IgD-negative memory B cell (primary cell): ENCODE data around the gene PCDHGA8. TPM values are rescaled to one million over a fixed set of nuclear protein-coding genes. Genes with fewer than 3 reads are reported as not detected.
"Not testable (repeated sequence)": the region's sequence is repeated elsewhere in the genome, so short reads cannot be mapped to it uniquely, and the experiment has no call there.

ENCODE experiments used
- H3K27ac Mint-ChIP-seq, 3 donors: one replicate each; pipeline ENCODE4 v1.8.0; 2020 to 2022; ENCODE audit warnings: mild to moderate bottlenecking in 3 of 3, mixed read lengths in 3 of 3, moderate library complexity in 1 of 3
- H3K27me3 Mint-ChIP-seq: one replicate; pipeline ENCODE4 v1.8.0; 2021; ENCODE audit warnings: mixed read lengths
- H3K36me3 Mint-ChIP-seq: one replicate; pipeline ENCODE4 v1.8.0; 2020; ENCODE audit warnings: mild to moderate bottlenecking, mixed read lengths
- H3K4me1 Mint-ChIP-seq, 3 donors: one replicate each; pipeline ENCODE4 v1.8.0; 2020 to 2022; ENCODE audit warnings: mixed read lengths in 3 of 3, mild to moderate bottlenecking in 1 of 3
- H3K4me3 Mint-ChIP-seq, 4 donors: one replicate each; pipeline ENCODE4 v1.8.0; 2020 to 2022; ENCODE audit warnings: mild to moderate bottlenecking in 4 of 4, mixed read lengths in 4 of 4, moderate library complexity in 3 of 4
- H3K9me3 Mint-ChIP-seq, 3 donors: one replicate each; pipeline ENCODE4 v1.8.0; 2020 to 2021; ENCODE audit warnings: mixed read lengths in 3 of 3, mild to moderate bottlenecking in 1 of 3
- polyA plus RNA-seq: library from polyadenylated mRNA; unstranded; fragments of 300-500 nt; fragmentation: Illumina TruSeq; gene quantifications from one replicate; pipeline ENCODE4 v1.2.3, GENCODE V29; 2021

PCDHGA8 gene
- polyA plus RNA-seq, 1 donor from 2014 or later: not detected

DNA sequence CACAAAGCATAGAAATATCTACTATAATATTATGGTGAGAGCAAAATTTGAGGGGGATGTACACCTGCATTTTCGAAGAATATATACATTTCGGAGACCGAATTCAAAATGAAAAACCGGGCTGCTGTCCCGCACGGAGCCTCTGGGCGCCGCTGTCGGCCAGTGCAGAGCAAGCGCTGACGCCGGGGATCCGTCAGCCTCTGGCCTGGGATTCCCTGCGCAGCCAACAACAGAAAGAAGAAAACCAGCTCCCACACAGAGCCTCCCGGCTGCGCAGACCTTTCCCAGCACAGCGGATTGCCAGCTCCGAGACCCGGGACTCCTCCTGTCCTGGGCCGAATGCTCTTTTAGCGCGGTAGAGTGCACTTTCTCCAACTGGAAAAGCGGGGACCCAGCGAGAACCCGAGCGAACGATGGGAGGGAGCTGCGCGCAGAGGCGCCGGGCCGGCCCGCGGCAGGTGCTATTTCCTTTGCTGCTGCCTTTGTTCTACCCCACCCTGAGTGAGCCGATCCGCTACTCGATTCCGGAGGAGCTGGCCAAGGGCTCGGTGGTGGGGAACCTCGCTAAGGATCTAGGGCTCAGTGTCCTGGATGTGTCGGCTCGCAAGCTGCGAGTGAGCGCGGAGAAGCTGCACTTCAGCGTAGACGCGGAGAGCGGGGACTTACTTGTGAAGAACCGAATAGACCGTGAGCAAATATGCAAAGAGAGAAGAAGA, 15.5 kb downstream of the PCDHGA8 start, which contains the start of gene PCDHGB6:
Gene PCDHGB6, plus strand, starts transcription at position 232 of the 716 bp plus-strand sequence. Its CDS starts 182 bp downstream, at position 414.
- not testable (repeated sequence) for H3K4me1 Mint-ChIP-seq, H3K36me3 Mint-ChIP-seq
- H3K27me3 Mint-ChIP-seq: peaks cover 55% of the 10 kb centered on the region
- peak within 1 kb of the TSS; percentile 59 to 93 (median 78) for H3K4me3 Mint-ChIP-seq
- peak within 1 kb of the TSS; percentile 73 to 86 (median 76) for H3K27ac Mint-ChIP-seq
- H3K9me3 Mint-ChIP-seq: peaks cover 6 to 33% (median 19%) of the 10 kb centered on the region in 3 donors

DNA sequence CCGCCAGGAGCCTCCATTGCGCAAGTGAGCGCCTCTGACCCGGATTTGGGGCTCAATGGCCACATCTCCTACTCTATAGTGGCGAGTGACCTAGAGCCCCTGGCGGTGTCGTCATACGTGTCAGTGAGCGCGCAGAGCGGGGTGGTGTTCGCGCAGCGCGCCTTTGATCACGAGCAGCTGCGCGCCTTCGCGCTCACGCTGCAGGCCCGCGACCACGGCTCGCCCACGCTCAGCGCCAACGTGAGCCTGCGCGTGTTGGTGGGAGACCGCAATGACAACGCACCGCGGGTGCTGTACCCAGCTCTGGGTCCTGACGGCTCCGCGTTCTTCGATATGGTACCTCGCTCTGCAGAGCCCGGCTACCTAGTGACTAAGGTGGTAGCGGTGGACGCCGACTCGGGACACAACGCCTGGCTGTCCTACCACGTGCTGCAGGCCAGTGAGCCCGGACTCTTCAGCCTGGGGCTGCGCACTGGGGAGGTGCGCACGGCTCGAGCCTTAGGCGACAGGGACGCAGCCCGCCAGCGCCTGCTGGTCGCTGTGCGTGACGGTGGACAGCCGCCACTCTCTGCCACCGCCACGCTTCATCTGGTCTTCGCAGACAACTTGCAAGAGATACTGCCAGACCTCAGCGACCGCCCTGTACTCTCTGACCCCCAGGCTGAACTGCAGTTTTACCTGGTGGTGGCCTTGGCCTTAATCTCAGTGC, 17.3 kb downstream of the PCDHGA8 start:
- Mint-ChIP-seq H3K27ac (peak overlapping the region in 2 of 3 donors; percentile 69 to 76), H3K9me3 (peaks cover 9 to 34% (median 10%) of the 10 kb centered on the region in 3 donors), H3K27me3 (peaks cover 58% of the 10 kb centered on the region), H3K4me1 (peaks cover 7 to 13% (median 7%) of the 10 kb centered on the region in 3 donors), H3K4me3 (no peak overlapping the region), H3K36me3 (peaks cover 6% of the 10 kb centered on the region)

DNA sequence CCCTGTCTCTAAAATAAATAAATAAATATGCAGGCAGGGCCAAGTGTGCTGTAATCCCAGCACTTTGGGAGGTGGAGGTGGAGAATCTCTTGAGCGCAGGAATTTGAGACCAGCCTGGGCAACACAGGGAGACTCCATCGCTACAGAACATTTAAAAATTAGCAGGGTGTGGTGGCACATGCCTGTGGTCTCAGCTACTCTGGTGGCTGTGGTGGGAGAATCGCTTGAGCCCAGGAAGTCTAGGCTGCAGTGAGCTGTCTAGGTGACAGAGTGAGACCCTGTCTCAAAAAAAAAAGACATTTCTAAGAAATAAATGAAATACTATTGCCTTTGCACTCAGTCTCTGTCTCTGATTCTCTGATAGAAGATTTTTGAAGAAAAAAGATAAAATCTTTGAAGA, 19.1 kb downstream of the PCDHGA8 start:
- peaks cover 55% of the 10 kb centered on the region for H3K27me3 Mint-ChIP-seq
- peak overlapping the region in 1 of 4 donors; percentile 24 for H3K4me3 Mint-ChIP-seq
- peaks cover 6% of the 10 kb centered on the region for H3K36me3 Mint-ChIP-seq
- H3K4me1 Mint-ChIP-seq: peaks cover 10 to 15% (median 14%) of the 10 kb centered on the region in 3 donors
- peak overlapping the region in 2 of 3 donors; percentile 40 to 69 for H3K27ac Mint-ChIP-seq
- peaks cover 9 to 42% (median 10%) of the 10 kb centered on the region in 3 donors for H3K9me3 Mint-ChIP-seq

DNA sequence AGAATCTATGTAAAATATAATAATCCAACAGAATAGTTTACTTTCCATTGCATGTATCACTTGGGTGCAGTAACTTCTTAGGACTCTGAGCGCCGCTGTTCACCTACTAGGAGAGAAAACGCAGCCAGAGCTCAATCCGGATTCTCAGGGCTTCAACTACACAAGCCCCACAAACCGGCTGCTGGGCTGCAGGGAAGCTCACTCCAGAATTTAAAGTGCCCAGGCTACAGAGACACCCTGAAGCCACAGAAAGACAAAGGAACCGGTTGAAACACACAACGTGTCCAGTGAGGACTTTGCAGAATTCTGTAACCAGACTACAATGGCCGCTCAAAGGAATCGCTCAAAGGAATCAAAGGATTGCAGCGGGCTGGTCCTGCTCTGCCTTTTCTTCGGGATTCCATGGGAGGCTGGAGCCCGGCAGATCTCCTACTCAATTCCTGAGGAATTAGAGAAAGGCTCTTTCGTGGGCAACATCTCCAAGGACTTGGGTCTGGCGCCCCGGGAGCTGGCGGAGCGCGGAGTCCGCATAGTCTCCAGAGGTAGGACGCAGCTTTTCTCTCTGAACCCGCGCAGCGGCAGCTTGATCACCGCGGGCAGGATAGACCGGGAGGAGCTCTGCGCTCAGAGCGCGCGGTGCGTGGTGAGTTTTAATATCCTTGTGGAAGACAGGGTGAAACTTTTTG, 20.6 kb downstream of the PCDHGA8 start, which contains the start of gene PCDHGA10:
Gene PCDHGA10, plus strand, starts transcription at position 134 of the 686 bp plus-strand sequence. Its CDS starts 189 bp downstream, at position 323.
- H3K27ac Mint-ChIP-seq: peak within 1 kb of the TSS; percentile 40 to 99 (median 88)
- H3K9me3 Mint-ChIP-seq: peaks cover 6 to 39% (median 13%) of the 10 kb centered on the region in 3 donors
- H3K4me1 Mint-ChIP-seq: peaks cover 12 to 17% (median 17%) of the 10 kb centered on the region in 3 donors
- peaks cover 6% of the 10 kb centered on the region for H3K36me3 Mint-ChIP-seq
- peaks cover 51% of the 10 kb centered on the region for H3K27me3 Mint-ChIP-seq
- peak within 1 kb of the TSS; percentile 83 to 99 (median 96) for H3K4me3 Mint-ChIP-seq

DNA sequence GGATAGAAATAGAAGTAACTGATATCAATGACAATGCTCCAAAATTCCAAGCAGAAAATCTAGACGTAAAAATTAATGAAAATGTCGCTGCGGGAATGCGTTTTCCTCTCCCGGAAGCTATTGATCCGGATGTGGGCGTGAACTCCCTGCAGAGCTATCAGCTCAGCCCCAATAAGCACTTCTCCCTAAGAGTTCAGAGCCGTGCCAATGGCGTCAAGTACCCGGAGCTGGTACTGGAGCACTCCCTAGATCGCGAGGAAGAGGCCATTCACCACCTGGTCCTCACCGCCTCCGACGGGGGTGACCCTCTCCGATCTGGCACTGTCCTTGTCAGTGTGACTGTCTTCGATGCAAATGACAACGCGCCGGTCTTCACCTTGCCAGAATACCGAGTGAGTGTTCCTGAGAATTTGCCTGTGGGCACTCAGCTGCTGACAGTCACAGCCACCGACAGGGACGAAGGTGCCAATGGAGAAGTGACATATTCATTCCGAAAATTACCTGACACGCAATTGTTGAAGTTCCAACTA, 21.2 kb downstream of the PCDHGA8 start:
- Mint-ChIP-seq H3K4me1 (peaks cover 14 to 19% (median 19%) of the 10 kb centered on the region in 3 donors), H3K27ac (peak overlapping the region; percentile 21 to 99 (median 88)), H3K27me3 (peaks cover 51% of the 10 kb centered on the region), H3K9me3 (peaks cover 9 to 40% (median 17%) of the 10 kb centered on the region in 3 donors), H3K36me3 (peaks cover 8% of the 10 kb centered on the region), H3K4me3 (peak overlapping the region; percentile 83 to 99 (median 96))

DNA sequence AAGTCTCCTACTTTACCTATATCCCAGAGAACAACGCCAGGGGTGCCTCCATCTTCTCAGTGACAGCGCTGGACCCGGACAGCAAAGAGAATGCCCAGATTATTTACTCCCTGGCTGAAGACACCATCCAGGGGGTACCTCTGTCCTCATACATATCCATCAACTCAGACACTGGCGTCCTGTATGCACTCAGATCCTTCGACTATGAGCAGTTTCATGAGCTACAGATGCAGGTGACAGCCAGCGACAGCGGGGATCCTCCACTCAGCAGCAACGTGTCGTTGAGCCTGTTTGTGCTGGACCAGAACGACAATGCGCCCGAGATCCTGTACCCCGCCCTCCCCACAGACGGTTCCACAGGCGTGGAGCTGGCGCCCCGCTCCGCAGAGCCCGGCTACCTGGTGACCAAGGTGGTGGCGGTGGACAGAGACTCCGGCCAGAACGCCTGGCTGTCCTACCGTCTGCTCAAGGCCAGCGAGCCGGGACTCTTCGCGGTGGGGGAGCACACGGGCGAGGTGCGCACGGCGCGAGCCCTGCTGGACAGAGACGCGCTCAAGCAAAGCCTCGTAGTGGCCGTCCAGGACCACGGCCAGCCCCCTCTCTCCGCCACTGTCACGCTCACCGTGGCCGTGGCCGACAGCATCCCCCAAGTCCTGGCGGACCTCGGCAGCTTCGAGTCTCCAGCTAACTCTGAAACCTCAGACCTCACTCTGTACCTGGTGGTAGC, 22.3 kb downstream of the PCDHGA8 start:
- not testable (repeated sequence) for H3K36me3 Mint-ChIP-seq
- Mint-ChIP-seq H3K4me3 (peak overlapping the region; percentile 73 to 99 (median 90)), H3K27ac (peak overlapping the region; percentile 73 to 99 (median 88)), H3K27me3 (peaks cover 47% of the 10 kb centered on the region), H3K4me1 (peaks cover 13 to 19% (median 19%) of the 10 kb centered on the region in 3 donors), H3K9me3 (peaks cover 11 to 36% (median 14%) of the 10 kb centered on the region in 3 donors)

DNA sequence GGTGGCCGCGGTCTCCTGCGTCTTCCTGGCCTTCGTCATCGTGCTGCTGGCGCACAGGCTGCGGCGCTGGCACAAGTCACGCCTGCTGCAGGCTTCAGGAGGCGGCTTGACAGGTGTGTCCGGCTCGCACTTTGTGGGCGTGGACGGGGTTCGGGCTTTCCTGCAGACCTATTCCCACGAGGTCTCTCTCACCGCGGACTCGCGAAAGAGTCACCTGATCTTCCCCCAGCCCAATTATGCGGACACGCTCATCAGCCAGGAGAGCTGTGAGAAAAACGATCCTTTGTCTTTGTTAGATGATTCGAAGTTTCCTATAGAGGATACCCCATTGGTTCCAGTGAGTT, 22.8 kb downstream of the PCDHGA8 start:
- H3K4me3 Mint-ChIP-seq: peak overlapping the region; percentile 44 to 78 (median 74)
- H3K36me3 Mint-ChIP-seq: not testable (repeated sequence)
- peaks cover 11 to 35% (median 13%) of the 10 kb centered on the region in 3 donors for H3K9me3 Mint-ChIP-seq
- peak overlapping the region in 2 of 3 donors; percentile 73 to 89 for H3K27ac Mint-ChIP-seq
- peaks cover 48% of the 10 kb centered on the region for H3K27me3 Mint-ChIP-seq
- peaks cover 13 to 19% (median 17%) of the 10 kb centered on the region in 3 donors for H3K4me1 Mint-ChIP-seq

DNA sequence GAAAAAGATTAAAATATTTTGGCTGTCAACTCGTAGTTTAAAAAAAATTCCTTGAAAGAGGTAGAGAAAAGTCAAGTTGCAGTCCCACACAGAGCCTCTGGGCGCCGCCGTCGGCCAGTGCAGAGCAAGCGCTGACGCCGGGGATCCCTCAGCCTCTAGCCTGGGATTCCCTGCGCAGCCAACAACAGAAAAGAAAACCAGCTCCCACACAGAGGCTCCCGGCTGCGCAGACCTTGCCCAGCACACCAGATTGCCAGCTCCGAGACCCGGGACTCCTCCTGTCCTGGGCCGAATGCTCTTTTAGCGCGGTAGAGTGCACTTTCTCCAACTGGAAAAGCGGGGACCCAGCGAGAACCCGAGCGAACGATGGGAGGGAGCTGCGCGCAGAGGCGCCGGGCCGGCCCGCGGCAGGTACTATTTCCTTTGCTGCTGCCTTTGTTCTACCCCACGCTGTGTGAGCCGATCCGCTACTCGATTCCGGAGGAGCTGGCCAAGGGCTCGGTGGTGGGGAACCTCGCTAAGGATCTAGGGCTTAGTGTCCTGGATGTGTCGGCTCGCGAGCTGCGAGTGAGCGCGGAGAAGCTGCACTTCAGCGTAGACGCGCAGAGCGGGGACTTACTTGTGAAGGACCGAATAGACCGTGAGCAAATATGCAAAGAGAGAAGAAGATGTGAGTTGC, 25.2 kb downstream of the PCDHGA8 start, which contains the start of gene PCDHGB7:
Gene PCDHGB7, plus strand, starts transcription at position 184 of the 679 bp plus-strand sequence. Its CDS starts 183 bp downstream, at position 367.
- Mint-ChIP-seq H3K4me3 (peak within 1 kb of the TSS; percentile 78 to 93 (median 81)), H3K9me3 (peaks cover 15 to 43% (median 23%) of the 10 kb centered on the region in 3 donors), H3K27ac (peak within 1 kb of the TSS; percentile 73 to 93 (median 83)), H3K4me1 (peaks cover 16 to 36% (median 20%) of the 10 kb centered on the region in 3 donors), H3K27me3 (peaks cover 56% of the 10 kb centered on the region)
- not testable (repeated sequence) for H3K36me3 Mint-ChIP-seq

DNA sequence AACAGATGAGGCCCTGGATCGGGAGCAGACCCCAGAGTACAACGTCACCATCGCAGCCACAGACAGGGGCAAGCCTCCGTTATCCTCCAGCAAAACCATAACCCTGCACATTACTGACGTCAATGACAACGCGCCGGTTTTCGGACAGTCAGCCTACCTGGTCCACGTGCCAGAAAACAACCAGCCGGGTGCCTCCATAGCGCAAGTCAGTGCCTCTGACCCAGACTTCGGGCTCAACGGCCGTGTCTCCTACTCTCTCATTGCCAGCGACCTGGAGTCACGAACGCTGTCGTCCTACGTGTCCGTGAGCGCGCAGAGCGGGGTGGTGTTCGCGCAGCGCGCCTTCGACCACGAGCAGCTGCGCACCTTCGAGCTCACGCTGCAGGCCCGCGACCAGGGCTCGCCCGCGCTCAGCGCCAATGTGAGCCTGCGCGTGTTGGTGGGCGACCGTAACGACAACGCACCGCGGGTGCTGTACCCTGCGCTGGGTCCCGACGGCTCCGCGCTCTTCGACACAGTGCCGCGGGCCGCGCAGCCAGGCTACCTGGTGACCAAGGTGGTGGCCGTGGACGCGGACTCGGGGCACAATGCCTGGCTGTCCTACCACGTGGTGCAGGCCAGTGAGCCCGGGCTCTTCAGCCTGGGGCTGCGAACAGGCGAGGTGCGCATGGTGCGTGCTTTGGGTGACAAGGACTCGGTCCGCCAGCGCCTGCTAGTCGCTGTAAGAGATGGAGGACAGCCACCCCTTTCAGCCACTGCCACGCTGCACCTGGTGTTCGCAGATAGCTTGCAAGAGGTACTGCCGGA, 26.8 kb downstream of the PCDHGA8 start:
- Mint-ChIP-seq H3K36me3 (peaks cover 2% of the 10 kb centered on the region), H3K4me1 (peaks cover 12 to 29% (median 14%) of the 10 kb centered on the region in 3 donors), H3K27me3 (peaks cover 43% of the 10 kb centered on the region), H3K4me3 (peak overlapping the region in 1 of 4 donors; percentile 79), H3K27ac (peak overlapping the region; percentile 28 to 81 (median 73)), H3K9me3 (peaks cover 17 to 42% (median 27%) of the 10 kb centered on the region in 3 donors)

DNA sequence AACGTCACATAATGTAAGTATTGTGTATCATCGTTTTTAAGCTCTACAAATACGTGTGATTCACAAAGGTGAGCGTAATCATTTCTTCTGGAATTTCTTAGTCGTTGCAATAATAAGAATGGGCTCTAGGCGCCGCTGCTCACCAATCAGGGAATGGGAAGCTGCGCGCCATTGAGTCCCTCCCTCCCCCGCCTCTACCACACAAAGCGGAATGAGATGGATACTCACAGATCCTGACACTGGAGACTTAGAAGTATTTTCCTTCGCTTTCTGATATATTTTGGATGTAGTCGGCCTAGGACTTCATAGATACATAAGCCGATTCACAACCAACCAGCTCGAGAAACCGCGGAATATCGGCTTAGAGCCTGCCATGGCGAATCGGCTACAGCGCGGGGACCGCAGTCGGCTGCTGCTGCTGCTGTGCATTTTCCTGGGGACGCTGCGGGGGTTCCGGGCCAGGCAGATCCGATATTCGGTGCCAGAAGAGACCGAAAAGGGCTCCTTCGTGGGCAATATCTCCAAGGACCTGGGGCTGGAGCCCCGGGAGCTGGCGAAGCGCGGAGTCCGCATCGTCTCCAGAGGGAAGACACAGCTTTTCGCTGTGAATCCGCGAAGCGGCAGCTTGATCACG, 28.5 kb downstream of the PCDHGA8 start, which contains the start of gene PCDHGA11:
Gene PCDHGA11, plus strand, starts transcription at position 197 of the 634 bp plus-strand sequence. Its CDS starts 177 bp downstream, at position 374.
- Mint-ChIP-seq H3K4me3 (peak within 1 kb of the TSS; percentile 84 to 94 (median 92)), H3K36me3 (peaks cover 2% of the 10 kb centered on the region), H3K9me3 (peaks cover 14 to 39% (median 27%) of the 10 kb centered on the region in 3 donors), H3K27me3 (peaks cover 37% of the 10 kb centered on the region), H3K27ac (peak within 1 kb of the TSS; percentile 88 to 94 (median 90)), H3K4me1 (peaks cover 8 to 22% (median 8%) of the 10 kb centered on the region in 3 donors)

DNA sequence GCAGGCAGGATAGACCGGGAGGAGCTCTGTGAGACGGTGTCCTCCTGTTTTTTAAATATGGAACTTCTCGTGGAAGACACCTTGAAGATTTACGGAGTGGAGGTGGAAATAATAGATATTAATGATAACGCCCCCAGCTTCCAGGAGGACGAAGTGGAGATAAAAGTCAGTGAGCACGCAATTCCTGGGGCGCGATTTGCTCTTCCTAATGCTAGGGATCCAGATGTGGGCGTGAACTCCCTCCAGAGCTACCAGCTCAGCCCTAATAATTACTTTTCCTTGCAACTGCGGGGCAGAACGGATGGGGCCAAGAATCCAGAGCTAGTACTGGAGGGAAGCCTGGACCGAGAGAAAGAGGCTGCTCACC, 29.0 kb downstream of the PCDHGA8 start:
- peaks cover 8 to 22% (median 8%) of the 10 kb centered on the region in 3 donors for H3K4me1 Mint-ChIP-seq
- H3K36me3 Mint-ChIP-seq: peaks cover 2% of the 10 kb centered on the region
- H3K4me3 Mint-ChIP-seq: peak overlapping the region; percentile 84 to 94 (median 92)
- peaks cover 14 to 36% (median 27%) of the 10 kb centered on the region in 3 donors for H3K9me3 Mint-ChIP-seq
- H3K27ac Mint-ChIP-seq: peak overlapping the region; percentile 83 to 94 (median 88)
- H3K27me3 Mint-ChIP-seq: peaks cover 34% of the 10 kb centered on the region

DNA sequence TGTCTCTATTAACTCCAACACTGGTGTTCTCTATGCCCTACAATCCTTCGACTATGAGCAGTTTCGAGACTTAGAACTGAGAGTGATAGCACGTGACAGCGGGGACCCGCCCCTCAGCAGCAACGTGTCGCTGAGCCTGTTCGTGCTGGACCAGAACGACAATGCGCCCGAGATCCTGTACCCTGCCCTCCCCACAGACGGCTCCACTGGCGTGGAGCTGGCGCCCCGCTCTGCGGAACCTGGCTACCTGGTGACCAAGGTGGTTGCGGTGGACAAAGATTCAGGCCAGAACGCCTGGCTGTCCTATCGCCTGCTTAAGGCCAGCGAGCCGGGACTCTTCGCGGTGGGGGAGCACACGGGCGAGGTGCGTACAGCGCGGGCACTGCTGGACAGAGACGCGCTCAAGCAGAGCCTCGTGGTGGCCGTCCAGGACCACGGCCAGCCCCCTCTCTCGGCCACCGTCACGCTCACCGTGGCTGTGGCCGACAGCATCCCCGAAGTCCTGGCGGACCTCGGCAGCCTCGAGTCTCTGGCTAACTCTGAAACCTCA, 30.4 kb downstream of the PCDHGA8 start:
- H3K36me3 Mint-ChIP-seq: peaks cover 2% of the 10 kb centered on the region
- peaks cover 31% of the 10 kb centered on the region for H3K27me3 Mint-ChIP-seq
- peak overlapping the region in 2 of 3 donors; percentile 88 to 90 for H3K27ac Mint-ChIP-seq
- peaks cover 14 to 39% (median 27%) of the 10 kb centered on the region in 3 donors for H3K9me3 Mint-ChIP-seq
- H3K4me1 Mint-ChIP-seq: peaks cover 7 to 21% (median 7%) of the 10 kb centered on the region in 3 donors
- H3K4me3 Mint-ChIP-seq: peak overlapping the region in 1 of 4 donors; percentile 90
